Thyroid gland (tissue), 4 donors: ENCODE measurements around the gene SERPINF2.
"Not testable (repeated sequence)": the region's sequence is repeated elsewhere in the genome, so short reads cannot be mapped to it uniquely, and the experiment has no call there.

Experiments
- CTCF ChIP-seq, 6 experiments: fragments of 200-600 bp in 3 of 6; fragments of 450-650 bp in 3 of 6; sonication (generic) in 3 of 6; IDR thresholded peaks; one replicate each; pipeline ENCODE4 v1.5.1; 2016 to 2019; ENCODE audit warnings: antibody characterized with exemption in 6 of 6, mild to moderate bottlenecking in 2 of 6, inconsistent platforms in 1 of 6, moderate library complexity in 1 of 6
- POLR2A ChIP-seq, 2 donors: fragments of 450-650 bp; IDR thresholded peaks; one replicate each; pipeline ENCODE4 v1.6.1; 2017; ENCODE audit warnings: antibody characterized with exemption in 2 of 2, mild to moderate bottlenecking in 2 of 2, moderate library complexity in 1 of 2

DNA sequence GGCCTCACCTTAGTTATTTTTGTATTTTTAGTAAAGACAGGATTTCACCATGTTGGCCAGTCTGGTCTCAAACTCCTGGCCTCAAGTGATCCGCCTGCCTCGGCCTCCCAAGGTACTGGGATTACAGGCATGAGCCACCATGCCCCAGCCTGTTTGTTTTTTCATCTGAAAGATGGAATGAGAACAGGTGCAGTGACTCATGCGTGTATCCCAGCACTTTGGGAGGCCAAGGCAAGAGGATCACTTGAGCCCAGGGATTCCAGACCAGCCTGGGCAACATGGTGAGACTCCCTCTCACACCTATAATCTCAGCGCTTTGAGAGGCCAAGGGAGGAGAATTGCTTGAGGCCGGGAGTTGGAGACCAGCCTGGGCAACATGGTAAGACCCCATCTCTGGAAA, 42.8 kb upstream of the SERPINF2 start:
- not testable (repeated sequence) for TF ChIP-seq CTCF, POLR2A (IDR thresholded peaks at IDR 0.05)
